ENCODE data around the gene MREG. TPM values are rescaled to one million over a fixed set of nuclear protein-coding genes. Genes with fewer than 3 reads are reported as not detected.

The MREG gene
- polyA plus RNA-seq, 2 of the 4 experiments (the other 2 are of a cell fraction), result 6.4 to 8.0 TPM

DNA sequence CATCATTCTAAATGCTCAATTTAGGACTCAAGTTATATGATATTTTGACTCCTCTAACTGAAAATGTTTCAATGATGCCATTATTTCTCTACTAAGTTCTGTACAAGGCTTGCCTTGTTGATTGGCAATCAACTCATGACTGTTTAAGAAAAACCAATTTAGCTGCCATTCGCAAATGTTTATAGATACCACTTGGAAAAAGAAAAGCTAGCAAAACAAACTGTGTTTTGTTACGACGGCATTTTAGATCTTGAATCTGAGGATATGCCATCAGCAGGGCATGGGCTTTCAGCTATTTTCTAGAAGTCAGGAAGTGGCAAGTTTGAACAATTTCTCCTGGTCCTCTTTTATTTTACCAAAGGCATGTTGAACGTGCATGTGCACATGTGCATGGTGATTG, 65.3 kb downstream of the MREG start:
- Histone ChIP-seq H3K4me3 (no peak overlapping the region), H3K4me1 (no peaks in the 10 kb centered on the region), H3K9me3 (no peaks in the 10 kb centered on the region), H3K4me2 (no peak overlapping the region), H3K27ac (no peak overlapping the region)
- CTCF ChIA-PET, result interaction anchor here (2.0 to 5.2 kb wide), 2 partner anchors 57 to 74 kb away, joined by 4 to 55 read pairs; no protein-coding TSS in a partner anchor
- TF ChIP-seq BHLHE40 (IDR thresholded peaks at IDR 0.05; ENCODE audit: low read depth, low read length), result no peak
- TF ChIP-seq PHF8 (IDR thresholded peaks at IDR 0.05; ENCODE audit: borderline replicate concordance, low read depth), result no peak
- no peak for TF ChIP-seq EP300 (IDR thresholded peaks at IDR 0.05)
- no peak for TF ChIP-seq POLR2A (IDR thresholded peaks at IDR 0.05; ENCODE audit: low read length)
- no peak for TF ChIP-seq JUNB (IDR thresholded peaks at IDR 0.05)
- no peak for TF ChIP-seq RAD21 (conservative IDR thresholded peaks at IDR 0.05 in 1 of 2, IDR thresholded peaks at IDR 0.05 in 1 of 2)
- no peak for TF ChIP-seq ZNF302 (CRISPR knock-in tag; IDR thresholded peaks at IDR 0.05)
- TF ChIP-seq MYC (IDR thresholded peaks at IDR 0.05; ENCODE audit: borderline replicate concordance, low read length), result no peak
- FAIRE-seq (no peak), DNase-seq (ENCODE audit: low read depth in 1 of 2, low spot score in 1 of 2) (no peak), ATAC-seq (no peak)
- 84% methylated on average over 4 of the region's 4 CpGs for WGBS (ENCODE audit: missing lambda C conversion rate)
- POLR2A ChIA-PET, result no interaction called here

DNA sequence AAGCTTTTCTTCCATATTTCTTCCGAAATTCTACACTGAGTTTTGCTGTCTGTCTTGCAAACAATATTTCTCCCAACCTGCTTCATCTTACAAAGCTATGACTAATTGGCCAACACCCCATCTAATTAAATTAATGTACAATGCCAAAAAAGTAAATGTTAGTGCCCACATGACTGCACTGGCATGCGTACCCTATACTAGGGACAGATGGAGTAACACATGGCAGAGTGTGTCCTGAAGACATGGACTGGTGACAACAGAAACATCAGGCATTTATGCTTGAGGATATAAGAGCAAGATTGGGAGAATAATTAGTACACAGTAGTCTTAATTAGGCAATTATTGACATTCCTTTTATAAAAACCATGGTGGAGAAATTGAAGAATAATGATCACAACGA, 66.8 kb downstream of the MREG start:
- no peak for DNase-seq (ENCODE audit: low read depth in 1 of 2, low spot score in 1 of 2)
- H3K4me1 ChIP-seq, result no peaks in the 10 kb centered on the region
- ATAC-seq, result no peak
- POLR2A ChIA-PET, result no interaction called here
- H3K27ac ChIP-seq, result no peak overlapping the region
- no peaks in the 10 kb centered on the region for H3K9me3 ChIP-seq
- FAIRE-seq, result no peak
- TF ChIP-seq KDM5A (IDR thresholded peaks at IDR 0.05) (no peak), NFE2L2 (conservative IDR thresholded peaks at IDR 0.05; ENCODE audit: low read length) (no peak), EHF (CRISPR knock-in tag; IDR thresholded peaks at IDR 0.05) (no peak), RAD21 (conservative IDR thresholded peaks at IDR 0.05 in 1 of 2, IDR thresholded peaks at IDR 0.05 in 1 of 2) (no peak), RNF2 (IDR thresholded peaks at IDR 0.05; ENCODE audit: borderline replicate concordance, low read depth) (no peak), TP53 (CRISPR knock-in tag; IDR thresholded peaks at IDR 0.05) (no peak), ESRRA (IDR thresholded peaks at IDR 0.05; ENCODE audit: borderline replicate concordance, low read length) (no peak), HEYL (CRISPR knock-in tag; IDR thresholded peaks at IDR 0.05) (no peak), FOSB (CRISPR knock-in tag; IDR thresholded peaks at IDR 0.05) (no peak), ZNF302 (CRISPR knock-in tag; IDR thresholded peaks at IDR 0.05) (no peak), CHD4 (IDR thresholded peaks at IDR 0.05; ENCODE audit: borderline replicate concordance) (no peak), PHF8 (IDR thresholded peaks at IDR 0.05; ENCODE audit: borderline replicate concordance, low read depth) (no peak), HOXA7 (CRISPR knock-in tag; IDR thresholded peaks at IDR 0.05) (no peak), MAZ (IDR thresholded peaks at IDR 0.05; ENCODE audit: borderline replicate concordance, low read depth, low read length) (no peak), CHD2 (IDR thresholded peaks at IDR 0.05; ENCODE audit: low read length, partially characterized antibody) (no peak)
- WGBS (ENCODE audit: missing lambda C conversion rate), result 45% methylated on average over 3 of the region's 3 CpGs
- CTCF ChIA-PET, result interaction anchor here (1.1 to 2.0 kb wide), 5 partner anchors 13 to 76 kb away, joined by 3 to 5 read pairs (median 4); no protein-coding TSS in a partner anchor
- H3K4me3 ChIP-seq, result no peak overlapping the region
- no peak overlapping the region for H3K4me2 ChIP-seq

DNA sequence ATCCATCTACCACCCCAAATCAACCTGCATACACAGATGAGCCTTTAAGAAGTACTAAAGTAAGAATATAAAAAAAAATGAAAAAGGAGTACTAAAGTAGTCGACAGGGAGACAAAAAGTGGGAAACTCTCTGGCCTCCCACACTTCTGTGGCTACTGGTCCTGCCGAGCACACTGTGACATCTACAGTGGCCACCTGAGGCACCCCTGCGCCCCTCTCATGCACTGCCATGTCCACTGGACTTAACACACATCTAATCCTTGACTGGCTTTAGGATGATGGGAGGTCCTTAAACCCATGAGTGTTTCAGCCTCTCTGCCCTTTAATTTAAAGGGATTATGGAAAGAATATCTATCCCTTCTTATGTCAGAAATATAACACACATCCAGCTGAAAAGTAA, 71.2 kb downstream of the MREG start:
- Histone ChIP-seq H3K9me3 (no peaks in the 10 kb centered on the region), H3K4me2 (no peak overlapping the region), H3K27ac (no peak overlapping the region), H3K4me3 (no peak overlapping the region), H3K4me1 (no peaks in the 10 kb centered on the region)
- ATAC-seq (peak in 1 of 2 experiments; percentile 41; a peak in 1 of 6 replicates), FAIRE-seq (peak; percentile 28), DNase-seq (ENCODE audit: low read depth in 1 of 2, low spot score in 1 of 2) (no peak)
- TF ChIP-seq CBX2 (IDR thresholded peaks at IDR 0.05; ENCODE audit: borderline replicate concordance, low read depth) (no peak), NFE2L2 (conservative IDR thresholded peaks at IDR 0.05; ENCODE audit: low read length) (no peak), CHD4 (IDR thresholded peaks at IDR 0.05; ENCODE audit: borderline replicate concordance) (no peak)
- ChIA-PET POLR2A (no interaction called here), CTCF (interaction anchor here (1.1 to 2.1 kb wide), 2 partner anchors 9 to 11 kb away, joined by 3 to 8 read pairs; no protein-coding TSS in a partner anchor)
- WGBS (ENCODE audit: missing lambda C conversion rate), result 71% methylated on average over 3 of the region's 3 CpGs

DNA sequence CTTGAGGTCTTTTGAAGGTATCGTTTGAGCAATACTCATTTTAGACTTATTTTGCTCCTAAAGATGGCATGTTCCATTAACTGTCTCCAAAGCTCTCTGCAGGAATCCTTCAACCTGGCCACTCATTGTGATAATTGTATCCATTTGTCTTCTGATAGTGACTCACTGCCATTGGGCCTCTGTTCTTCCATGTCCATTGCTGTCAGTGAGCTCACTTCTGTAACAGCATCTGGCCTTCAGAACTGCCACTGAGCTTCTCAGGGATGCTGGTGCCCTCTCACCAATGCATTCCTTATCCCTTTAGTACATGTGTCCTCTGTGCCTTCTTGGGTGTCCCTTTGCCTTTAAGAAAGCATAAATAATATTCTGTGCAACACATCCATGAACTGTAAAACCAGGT, 71.6 kb downstream of the MREG start:
- 100% methylated on average over 1 of the region's 1 CpG for WGBS (ENCODE audit: missing lambda C conversion rate)
- ChIA-PET POLR2A (no interaction called here), CTCF (interaction anchor here (0.7 to 2.1 kb wide), 4 partner anchors 9 to 82 kb away, joined by 3 to 8 read pairs (median 4); no protein-coding TSS in a partner anchor)
- H3K27ac ChIP-seq, result no peak overlapping the region
- H3K4me2 ChIP-seq, result no peak overlapping the region
- DNase-seq (ENCODE audit: low read depth in 1 of 2, low spot score in 1 of 2) (no peak), FAIRE-seq (no peak), ATAC-seq (no peak)
- H3K4me3 ChIP-seq, result no peak overlapping the region
- no peaks in the 10 kb centered on the region for H3K4me1 ChIP-seq
- no peaks in the 10 kb centered on the region for H3K9me3 ChIP-seq
- TF ChIP-seq CHD2 (IDR thresholded peaks at IDR 0.05; ENCODE audit: low read length, partially characterized antibody), result no peak
- no peak for TF ChIP-seq SMC3 (IDR thresholded peaks at IDR 0.05)
- no peak for TF ChIP-seq HOXB13 (CRISPR knock-in tag; IDR thresholded peaks at IDR 0.05; ENCODE audit: low read depth)
- TF ChIP-seq, protein P1, sequence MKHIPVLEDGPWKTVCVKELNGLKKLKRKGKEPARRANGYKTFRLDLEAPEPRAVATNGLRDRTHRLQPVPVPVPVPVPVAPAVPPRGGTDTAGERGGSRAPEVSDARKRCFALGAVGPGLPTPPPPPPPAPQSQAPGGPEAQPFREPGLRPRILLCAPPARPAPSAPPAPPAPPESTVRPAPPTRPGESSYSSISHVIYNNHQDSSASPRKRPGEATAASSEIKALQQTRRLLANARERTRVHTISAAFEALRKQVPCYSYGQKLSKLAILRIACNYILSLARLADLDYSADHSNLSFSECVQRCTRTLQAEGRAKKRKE (CRISPR knock-in tag; IDR thresholded peaks at IDR 0.05; ENCODE audit: low read depth), result no peak
- no peak for TF ChIP-seq TP53 (CRISPR knock-in tag; IDR thresholded peaks at IDR 0.05)
- TF ChIP-seq, protein P2, sequence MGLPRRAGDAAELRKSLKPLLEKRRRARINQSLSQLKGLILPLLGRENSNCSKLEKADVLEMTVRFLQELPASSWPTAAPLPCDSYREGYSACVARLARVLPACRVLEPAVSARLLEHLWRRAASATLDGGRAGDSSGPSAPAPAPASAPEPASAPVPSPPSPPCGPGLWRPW (IDR thresholded peaks at IDR 0.05), result no peak
- no peak for TF ChIP-seq HDAC2 (IDR thresholded peaks at IDR 0.05)
- TF ChIP-seq NPAS2 (CRISPR knock-in tag; IDR thresholded peaks at IDR 0.05; ENCODE audit: borderline replicate concordance), result no peak
- no peak for TF ChIP-seq TFCP2L1 (CRISPR knock-in tag; IDR thresholded peaks at IDR 0.05)
- no peak for TF ChIP-seq CEBPB (IDR thresholded peaks at IDR 0.05)
- TF ChIP-seq RNF2 (IDR thresholded peaks at IDR 0.05; ENCODE audit: borderline replicate concordance, low read depth), result no peak
- TF ChIP-seq ZNF302 (CRISPR knock-in tag; IDR thresholded peaks at IDR 0.05), result no peak
- TF ChIP-seq JUN (IDR thresholded peaks at IDR 0.05), result no peak
- TF ChIP-seq, protein P3, sequence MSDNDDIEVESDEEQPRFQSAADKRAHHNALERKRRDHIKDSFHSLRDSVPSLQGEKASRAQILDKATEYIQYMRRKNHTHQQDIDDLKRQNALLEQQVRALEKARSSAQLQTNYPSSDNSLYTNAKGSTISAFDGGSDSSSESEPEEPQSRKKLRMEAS (IDR thresholded peaks at IDR 0.05), result no peak
- no peak for TF ChIP-seq EHF (CRISPR knock-in tag; IDR thresholded peaks at IDR 0.05)
- no peak for TF ChIP-seq POLR2A (IDR thresholded peaks at IDR 0.05; ENCODE audit: low read length)
- TF ChIP-seq HOXA7 (CRISPR knock-in tag; IDR thresholded peaks at IDR 0.05), result no peak
- TF ChIP-seq PHF8 (IDR thresholded peaks at IDR 0.05; ENCODE audit: borderline replicate concordance, low read depth), result no peak
- no peak for TF ChIP-seq ESRRA (IDR thresholded peaks at IDR 0.05; ENCODE audit: borderline replicate concordance, low read length)

All from A549 (cell line).